Prostate gland (tissue), 2 donors: ENCODE measurements around the gene SMPD3.

Experiments used
- POLR2AphosphoS5 ChIP-seq: sonication (generic); formaldehyde crosslinking; IDR thresholded peaks from one replicate; pipeline ENCODE4 v1.6.1; 2017; ENCODE audit warnings: antibody characterized with exemption
- TF ChIP-seq, protein P1 (sequence below), 4 experiments: fragments of 200-600 bp in 2 of 4; fragments of 450-650 bp in 2 of 4; sonication (generic) in 2 of 4; IDR thresholded peaks; 1 replicate in 3 of 4; 2 replicates in 1 of 4; pipeline ENCODE4 v1.5.1; 2016 to 2019; ENCODE audit warnings: antibody characterized with exemption in 4 of 4, mild to moderate bottlenecking in 2 of 4, moderate library complexity in 2 of 4

DNA sequence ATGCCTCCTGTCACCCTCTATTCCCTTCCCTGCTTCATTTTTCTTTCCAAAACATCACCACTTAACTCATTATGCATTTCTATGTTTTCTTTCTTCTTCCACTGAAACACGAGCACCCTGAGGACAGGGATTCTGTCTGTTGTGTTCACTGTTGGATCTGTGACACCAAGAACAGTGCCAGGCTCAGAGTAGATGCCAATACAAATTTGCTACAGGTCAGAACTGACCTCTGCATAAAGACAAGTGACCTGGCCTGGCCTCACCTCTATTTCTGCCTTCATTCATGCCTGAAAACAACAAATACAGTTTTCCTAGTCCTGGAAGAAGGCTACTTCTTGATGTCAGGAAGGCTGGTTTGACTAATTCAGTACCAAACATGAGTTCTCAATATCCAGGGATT is 45.1 kb downstream of the SMPD3 start:
- no peak for TF ChIP-seq POLR2AphosphoS5
- TF ChIP-seq, protein P1, sequence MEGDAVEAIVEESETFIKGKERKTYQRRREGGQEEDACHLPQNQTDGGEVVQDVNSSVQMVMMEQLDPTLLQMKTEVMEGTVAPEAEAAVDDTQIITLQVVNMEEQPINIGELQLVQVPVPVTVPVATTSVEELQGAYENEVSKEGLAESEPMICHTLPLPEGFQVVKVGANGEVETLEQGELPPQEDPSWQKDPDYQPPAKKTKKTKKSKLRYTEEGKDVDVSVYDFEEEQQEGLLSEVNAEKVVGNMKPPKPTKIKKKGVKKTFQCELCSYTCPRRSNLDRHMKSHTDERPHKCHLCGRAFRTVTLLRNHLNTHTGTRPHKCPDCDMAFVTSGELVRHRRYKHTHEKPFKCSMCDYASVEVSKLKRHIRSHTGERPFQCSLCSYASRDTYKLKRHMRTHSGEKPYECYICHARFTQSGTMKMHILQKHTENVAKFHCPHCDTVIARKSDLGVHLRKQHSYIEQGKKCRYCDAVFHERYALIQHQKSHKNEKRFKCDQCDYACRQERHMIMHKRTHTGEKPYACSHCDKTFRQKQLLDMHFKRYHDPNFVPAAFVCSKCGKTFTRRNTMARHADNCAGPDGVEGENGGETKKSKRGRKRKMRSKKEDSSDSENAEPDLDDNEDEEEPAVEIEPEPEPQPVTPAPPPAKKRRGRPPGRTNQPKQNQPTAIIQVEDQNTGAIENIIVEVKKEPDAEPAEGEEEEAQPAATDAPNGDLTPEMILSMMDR (IDR thresholded peaks at IDR 0.05): no peak
